Measurements from ENCODE around the gene KCTD20.

- TF ChIP-seq POLR2A (IDR thresholded peaks at IDR 0.05; ENCODE audit: low read length) (no peak), GATA1 (IDR thresholded peaks at IDR 0.05; ENCODE audit: low read depth, low read length) (no peak)
These were observed 42.8 kb upstream of the KCTD20 start for GRCh38 chr6:36399970-36400369.
